Measurements from ENCODE around the gene KANSL1. TPM values are rescaled to one million over a fixed set of nuclear protein-coding genes. Genes with fewer than 3 reads are reported as not detected.

KANSL1 gene
- polyA plus RNA-seq, 1 donor from 2014 or later, result 65.0 TPM

DNA sequence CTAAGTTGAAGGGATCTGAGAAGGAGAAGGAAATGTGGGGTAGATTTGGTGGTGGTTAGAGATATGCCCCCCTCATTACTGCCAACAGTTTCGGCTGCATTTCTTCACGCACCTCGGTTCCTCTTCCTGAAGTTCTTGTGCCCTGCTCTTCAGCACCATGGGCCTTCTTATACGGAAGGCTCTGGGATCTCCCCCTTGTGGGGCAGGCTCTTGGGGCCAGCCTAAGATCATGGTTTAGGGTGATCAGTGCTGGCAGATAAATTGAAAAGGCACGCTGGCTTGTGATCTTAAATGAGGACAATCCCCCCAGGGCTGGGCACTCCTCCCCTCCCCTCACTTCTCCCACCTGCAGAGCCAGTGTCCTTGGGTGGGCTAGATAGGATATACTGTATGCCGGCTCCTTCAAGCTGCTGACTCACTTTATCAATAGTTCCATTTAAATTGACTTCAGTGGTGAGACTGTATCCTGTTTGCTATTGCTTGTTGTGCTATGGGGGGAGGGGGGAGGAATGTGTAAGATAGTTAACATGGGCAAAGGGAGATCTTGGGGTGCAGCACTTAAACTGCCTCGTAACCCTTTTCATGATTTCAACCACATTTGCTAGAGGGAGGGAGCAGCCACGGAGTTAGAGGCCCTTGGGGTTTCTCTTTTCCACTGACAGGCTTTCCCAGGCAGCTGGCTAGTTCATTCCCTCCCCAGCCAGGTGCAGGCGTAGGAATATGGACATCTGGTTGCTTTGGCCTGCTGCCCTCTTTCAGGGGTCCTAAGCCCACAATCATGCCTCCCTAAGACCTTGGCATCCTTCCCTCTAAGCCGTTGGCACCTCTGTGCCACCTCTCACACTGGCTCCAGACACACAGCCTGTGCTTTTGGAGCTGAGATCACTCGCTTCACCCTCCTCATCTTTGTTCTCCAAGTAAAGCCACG, 165.9 kb downstream of the KANSL1 start:
- peaks cover 4% of the 10 kb centered on the region for H4K20me1 ChIP-seq (ENCODE audit: insufficient read depth)
- H3K27me3 ChIP-seq (ENCODE audit: insufficient read depth, low read depth, low read length), result no peaks in the 10 kb centered on the region
- no peak overlapping the region for H3K9ac ChIP-seq (ENCODE audit: low read length)
- H3K9me2 ChIP-seq (ENCODE audit: insufficient read depth, low read length), result no peaks in the 10 kb centered on the region
- H3K4me3 ChIP-seq (ENCODE audit: low read length), result no peak overlapping the region
- H3K79me2 ChIP-seq (replicated peaks; ENCODE audit: insufficient read depth, low read length), result no peaks in the 10 kb centered on the region
- no peaks in the 10 kb centered on the region for H3F3A ChIP-seq (ENCODE audit: insufficient read depth, low read length, poor library complexity, severe bottlenecking)
- no peaks in the 10 kb centered on the region for H3K9me3 ChIP-seq (ENCODE audit: low read length)
- no peak overlapping the region for H3K27ac ChIP-seq (ENCODE audit: low read length)
- H3K36me3 ChIP-seq (ENCODE audit: insufficient read depth, low read length), result peaks cover 26% of the 10 kb centered on the region
- H2AFZ ChIP-seq (ENCODE audit: low read depth, low read length), result no peak overlapping the region
- no peak overlapping the region for H3K4me2 ChIP-seq (ENCODE audit: low read length)
- TF ChIP-seq EP300 (conservative IDR thresholded peaks at IDR 0.05; ENCODE audit: poor library complexity, severe bottlenecking), result no peak
- no peak for TF ChIP-seq RAD21 (conservative IDR thresholded peaks at IDR 0.05)
- TF ChIP-seq SMC3 (conservative IDR thresholded peaks at IDR 0.05; ENCODE audit: poor library complexity), result no peak
- no peak for TF ChIP-seq MXI1 (conservative IDR thresholded peaks at IDR 0.05; ENCODE audit: poor library complexity, severe bottlenecking)
- no peak for TF ChIP-seq TAF1 (IDR thresholded peaks at IDR 0.05; ENCODE audit: low read depth)
- TF ChIP-seq EZH2 (IDR thresholded peaks at IDR 0.05; ENCODE audit: borderline replicate concordance, insufficient read depth, low read length, poor library complexity, severe bottlenecking), result no peak
- TF ChIP-seq POLR2AphosphoS5 (IDR thresholded peaks at IDR 0.05), result no peak

GRCh38 chr17:46026166-46027047, 166.8 kb downstream of the KANSL1 start:
- peaks cover 4% of the 10 kb centered on the region for H4K20me1 ChIP-seq (ENCODE audit: insufficient read depth)
- no peak overlapping the region for H3K4me3 ChIP-seq (ENCODE audit: low read length)
- H3K9ac ChIP-seq (ENCODE audit: low read length), result no peak overlapping the region
- TF ChIP-seq, protein P1, sequence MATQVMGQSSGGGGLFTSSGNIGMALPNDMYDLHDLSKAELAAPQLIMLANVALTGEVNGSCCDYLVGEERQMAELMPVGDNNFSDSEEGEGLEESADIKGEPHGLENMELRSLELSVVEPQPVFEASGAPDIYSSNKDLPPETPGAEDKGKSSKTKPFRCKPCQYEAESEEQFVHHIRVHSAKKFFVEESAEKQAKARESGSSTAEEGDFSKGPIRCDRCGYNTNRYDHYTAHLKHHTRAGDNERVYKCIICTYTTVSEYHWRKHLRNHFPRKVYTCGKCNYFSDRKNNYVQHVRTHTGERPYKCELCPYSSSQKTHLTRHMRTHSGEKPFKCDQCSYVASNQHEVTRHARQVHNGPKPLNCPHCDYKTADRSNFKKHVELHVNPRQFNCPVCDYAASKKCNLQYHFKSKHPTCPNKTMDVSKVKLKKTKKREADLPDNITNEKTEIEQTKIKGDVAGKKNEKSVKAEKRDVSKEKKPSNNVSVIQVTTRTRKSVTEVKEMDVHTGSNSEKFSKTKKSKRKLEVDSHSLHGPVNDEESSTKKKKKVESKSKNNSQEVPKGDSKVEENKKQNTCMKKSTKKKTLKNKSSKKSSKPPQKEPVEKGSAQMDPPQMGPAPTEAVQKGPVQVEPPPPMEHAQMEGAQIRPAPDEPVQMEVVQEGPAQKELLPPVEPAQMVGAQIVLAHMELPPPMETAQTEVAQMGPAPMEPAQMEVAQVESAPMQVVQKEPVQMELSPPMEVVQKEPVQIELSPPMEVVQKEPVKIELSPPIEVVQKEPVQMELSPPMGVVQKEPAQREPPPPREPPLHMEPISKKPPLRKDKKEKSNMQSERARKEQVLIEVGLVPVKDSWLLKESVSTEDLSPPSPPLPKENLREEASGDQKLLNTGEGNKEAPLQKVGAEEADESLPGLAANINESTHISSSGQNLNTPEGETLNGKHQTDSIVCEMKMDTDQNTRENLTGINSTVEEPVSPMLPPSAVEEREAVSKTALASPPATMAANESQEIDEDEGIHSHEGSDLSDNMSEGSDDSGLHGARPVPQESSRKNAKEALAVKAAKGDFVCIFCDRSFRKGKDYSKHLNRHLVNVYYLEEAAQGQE (IDR thresholded peaks at IDR 0.05; ENCODE audit: borderline replicate concordance), result no peak
- TF ChIP-seq SMC3 (conservative IDR thresholded peaks at IDR 0.05; ENCODE audit: poor library complexity) (no peak), POLR2AphosphoS5 (IDR thresholded peaks at IDR 0.05) (no peak), TAF1 (IDR thresholded peaks at IDR 0.05; ENCODE audit: low read depth) (no peak)
- no peaks in the 10 kb centered on the region for H3F3A ChIP-seq (ENCODE audit: insufficient read depth, low read length, poor library complexity, severe bottlenecking)
- no peak overlapping the region for H3K27ac ChIP-seq (ENCODE audit: low read length)
- peaks cover 26% of the 10 kb centered on the region for H3K36me3 ChIP-seq (ENCODE audit: insufficient read depth, low read length)
- H3K4me2 ChIP-seq (ENCODE audit: low read length), result no peak overlapping the region
- H3K9me2 ChIP-seq (ENCODE audit: insufficient read depth, low read length), result no peaks in the 10 kb centered on the region
- H3K9me3 ChIP-seq (ENCODE audit: low read length), result no peaks in the 10 kb centered on the region
- H3K79me2 ChIP-seq (replicated peaks; ENCODE audit: insufficient read depth, low read length), result no peaks in the 10 kb centered on the region
- no peaks in the 10 kb centered on the region for H3K27me3 ChIP-seq (ENCODE audit: insufficient read depth, low read depth, low read length)
- no peak overlapping the region for H2AFZ ChIP-seq (ENCODE audit: low read depth, low read length)
